Activated B cell treated with CpG ODN at 0.5 μM for 24 hours (primary cell): ENCODE data around the gene PLAGL1. TPM values are rescaled to one million over a fixed set of nuclear protein-coding genes. Genes with fewer than 3 reads are reported as not detected.

Experiments used
- ATAC-seq: fragments of 200-7000 bp; cut with Tn5 transposase; one replicate; pipeline ENCODE4 v1.10.0; 2021; ENCODE audit warnings: low read depth, mild to moderate bottlenecking, moderate library complexity
- CTCF ChIA-PET: fragments of 350-600 bp; sonication (Branson Sonifier 250); formaldehyde crosslinking; loops from one replicate; lab custom pipeline; 2021; ENCODE audit warnings: antibody characterized with exemption; lab: Charles Lee
- POLR2A ChIA-PET: fragments of 350-600 bp; sonication (Branson Sonifier 250); formaldehyde crosslinking; loops from one replicate; lab custom pipeline; 2021; ENCODE audit warnings: antibody characterized with exemption; lab: Charles Lee
- DNase-seq: peaks from one replicate; pipeline ENCODE4 v3.0.0; 2022
- H3K27ac Mint-ChIP-seq: one replicate; pipeline ENCODE4 v1.8.0; 2020; ENCODE audit warnings: mixed read lengths
- H3K27me3 Mint-ChIP-seq: one replicate; pipeline ENCODE4 v1.8.0; 2021; ENCODE audit warnings: mixed read lengths
- H3K36me3 Mint-ChIP-seq: one replicate; pipeline ENCODE4 v1.8.0; 2021; ENCODE audit warnings: low read depth, mixed read lengths
- H3K4me1 Mint-ChIP-seq: one replicate; pipeline ENCODE4 v1.8.0; 2021; ENCODE audit warnings: mixed read lengths
- H3K4me3 Mint-ChIP-seq: one replicate; pipeline ENCODE4 v1.8.0; 2020; ENCODE audit warnings: mild to moderate bottlenecking, mixed read lengths
- H3K9me3 Mint-ChIP-seq: one replicate; pipeline ENCODE4 v1.8.0; 2020; ENCODE audit warnings: mixed read lengths
- CTCF ChIP-seq: fragments of 200-600 bp; IDR thresholded peaks from one replicate; pipeline ENCODE4 v1.8.0; 2022; ENCODE audit warnings: antibody characterized with exemption, mild to moderate bottlenecking
- intact Hi-C: fragments of 100-400 bp; cut with micrococcal nuclease; formaldehyde crosslinking; loops from one replicate; pipeline ENCODE4 v1.15.1; 2024
- total RNA-seq: library from RNA; stranded (reverse); gene quantifications from 2 replicates; pipeline ENCODE4 v1.2.3, GENCODE V29; 2022

PLAGL1 gene
- total RNA-seq, 1 donor from 2014 or later = 33.5 TPM

DNA sequence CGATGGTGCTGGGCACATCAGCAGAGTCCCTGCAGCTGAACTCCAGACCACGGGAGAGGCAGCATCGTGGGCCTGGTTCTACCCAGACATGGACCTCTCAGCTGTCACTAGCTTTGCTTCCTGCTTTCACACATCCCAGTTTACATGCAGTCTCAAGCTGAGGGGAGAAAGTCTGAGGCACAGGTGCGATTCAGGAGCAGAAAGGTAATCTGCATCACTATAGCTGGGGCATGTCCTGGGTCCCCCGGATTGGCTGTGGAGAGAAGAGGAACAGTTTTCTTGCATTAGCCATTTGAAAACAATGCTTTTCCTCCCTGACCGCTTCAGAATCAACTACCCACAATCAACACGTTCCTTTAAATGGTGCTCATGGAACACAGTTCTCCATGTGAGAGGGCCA is 59.9 kb downstream of the PLAGL1 start:
- H3K9me3 Mint-ChIP-seq = no peaks in the 10 kb centered on the region
- no peak overlapping the region for H3K27ac Mint-ChIP-seq
- no peak for DNase-seq
- no peak for ATAC-seq
- no peak overlapping the region for H3K4me3 Mint-ChIP-seq
- POLR2A ChIA-PET = no interaction called here
- TF ChIP-seq CTCF = no peak
- no peaks in the 10 kb centered on the region for H3K27me3 Mint-ChIP-seq
- CTCF ChIA-PET = interaction anchor here (1.6 kb wide), 1 partner anchor 8 kb away, joined by 5 read pairs; no protein-coding TSS in a partner anchor
- H3K4me1 Mint-ChIP-seq = no peaks in the 10 kb centered on the region
- intact Hi-C loops = no loop called here
- peaks cover 18% of the 10 kb centered on the region for H3K36me3 Mint-ChIP-seq

- DNase-seq (no peak), ATAC-seq (peak; percentile 55)
- no peak for TF ChIP-seq CTCF
- ChIA-PET POLR2A (no interaction called here), CTCF (interaction anchor here (0.7 to 2.2 kb wide), 12 partner anchors 8 to 367 kb away, joined by 3 to 9 read pairs (median 3); no protein-coding TSS in a partner anchor)
- no peaks in the 10 kb centered on the region for H3K9me3 Mint-ChIP-seq
- peaks cover 1% of the 10 kb centered on the region for H3K36me3 Mint-ChIP-seq
- no peaks in the 10 kb centered on the region for H3K4me1 Mint-ChIP-seq
- no peaks in the 10 kb centered on the region for H3K27me3 Mint-ChIP-seq
- intact Hi-C loops = loop anchor here (2.0 to 5.0 kb wide), 3 partner anchors 100 to 540 kb away; partner anchors contain the start of genes LTV1 and SF3B5
- H3K27ac Mint-ChIP-seq = no peak overlapping the region
- H3K4me3 Mint-ChIP-seq = no peak overlapping the region
These were observed 66.0 kb downstream of the PLAGL1 start for GRCh38 chr6:143941852-143942627.

GRCh38 chr6:143940011-143940597 is 68.0 kb downstream of the PLAGL1 start:
- CTCF ChIA-PET = interaction anchor here (0.8 to 3.0 kb wide), 18 partner anchors 9 to 520 kb away, joined by 3 to 26 read pairs (median 4); partner anchors contain the start of genes LTV1 and SF3B5
- Mint-ChIP-seq H3K27ac (no peak overlapping the region), H3K36me3 (no peaks in the 10 kb centered on the region), H3K4me1 (no peaks in the 10 kb centered on the region), H3K9me3 (no peaks in the 10 kb centered on the region), H3K4me3 (no peak overlapping the region), H3K27me3 (no peaks in the 10 kb centered on the region)
- POLR2A ChIA-PET = interaction anchor here (0.6 kb wide), 1 partner anchor 134 kb away, joined by 7 read pairs; no protein-coding TSS in a partner anchor
- ATAC-seq (peak; percentile 98), DNase-seq (no peak)
- intact Hi-C loops = loop anchor here (1.0 to 5.0 kb wide), 6 partner anchors 73 to 542 kb away; partner anchors contain the start of genes LTV1 and SF3B5
- no peak for TF ChIP-seq CTCF

- no peak overlapping the region for H3K27ac Mint-ChIP-seq
- DNase-seq (no peak), ATAC-seq (no peak)
- CTCF ChIA-PET = interaction anchor here (1.2 to 3.0 kb wide), 10 partner anchors 12 to 364 kb away, joined by 3 to 26 read pairs (median 4); no protein-coding TSS in a partner anchor
- POLR2A ChIA-PET = no interaction called here
- H3K4me1 Mint-ChIP-seq = no peaks in the 10 kb centered on the region
- H3K27me3 Mint-ChIP-seq = no peaks in the 10 kb centered on the region
- intact Hi-C loops = no loop called here
- no peak for TF ChIP-seq CTCF
- H3K4me3 Mint-ChIP-seq = no peak overlapping the region
- no peaks in the 10 kb centered on the region for H3K36me3 Mint-ChIP-seq
- H3K9me3 Mint-ChIP-seq = no peaks in the 10 kb centered on the region
These were observed 68.7 kb downstream of the PLAGL1 start for GRCh38 chr6:143939364-143939763.

GRCh38 chr6:143937668-143937970 is 70.4 kb downstream of the PLAGL1 start:
- Mint-ChIP-seq H3K36me3 (peaks cover 8% of the 10 kb centered on the region), H3K4me1 (no peaks in the 10 kb centered on the region), H3K27ac (no peak overlapping the region), H3K9me3 (no peaks in the 10 kb centered on the region), H3K27me3 (no peaks in the 10 kb centered on the region), H3K4me3 (no peak overlapping the region)
- intact Hi-C loops = no loop called here
- ChIA-PET POLR2A (no interaction called here), CTCF (interaction anchor here (0.7 to 1.4 kb wide), 3 partner anchors 173 to 629 kb away, joined by 3 to 5 read pairs (median 4); no protein-coding TSS in a partner anchor)
- DNase-seq (no peak), ATAC-seq (no peak)
- no peak for TF ChIP-seq CTCF
